Measurements from ENCODE around the gene WDR5. TPM values are rescaled to one million over a fixed set of nuclear protein-coding genes. Genes with fewer than 3 reads are reported as not detected.

Gene WDR5
- total and polyA plus RNA-seq, 9 donors = 8.7 to 33.5 (median 28.4) TPM

- intact Hi-C loops (cut with DNase I) = no loop called here
- no peak overlapping the region for H3K27ac ChIP-seq
- 70 to 73% (median 72%) methylated on average over 13 of the region's 13 CpGs for WGBS, 3 donors
- H3K27me3 ChIP-seq = no peaks in the 10 kb centered on the region
- H3K9me3 ChIP-seq = no peaks in the 10 kb centered on the region
- H3K36me3 ChIP-seq = no peaks in the 10 kb centered on the region
- no peak overlapping the region for H3K4me3 ChIP-seq
- no peak for DNase-seq
- H3K4me1 ChIP-seq (ENCODE audit: insufficient read depth) = peaks cover 4% of the 10 kb centered on the region
- TF ChIP-seq EP300 (IDR thresholded peaks at IDR 0.05) = no peak
- no peak for TF ChIP-seq POLR2A (IDR thresholded peaks at IDR 0.05)
- no peak for TF ChIP-seq CTCF (IDR thresholded peaks at IDR 0.05)
These were observed 8.8 kb upstream of the WDR5 start for GRCh38 chr9:134127065-134127580.

GRCh38 chr9:134127616-134128015 is 8.3 kb upstream of the WDR5 start:
- Histone ChIP-seq H3K27me3 (no peaks in the 10 kb centered on the region), H3K27ac (no peak overlapping the region), H3K4me3 (no peak overlapping the region), H3K4me1 (ENCODE audit: insufficient read depth) (peaks cover 4% of the 10 kb centered on the region), H3K36me3 (no peaks in the 10 kb centered on the region), H3K9me3 (no peaks in the 10 kb centered on the region)
- intact Hi-C loops (cut with DNase I) = no loop called here
- DNase-seq = no peak
- TF ChIP-seq EP300 (IDR thresholded peaks at IDR 0.05) (no peak), CTCF (IDR thresholded peaks at IDR 0.05) (no peak), POLR2A (IDR thresholded peaks at IDR 0.05) (no peak)
- WGBS, 3 donors = 84 to 88% (median 88%) methylated on average over 12 of the region's 12 CpGs

GRCh38 chr9:134128727-134129679 is 6.9 kb upstream of the WDR5 start:
- Histone ChIP-seq H3K4me3 (no peak overlapping the region), H3K27me3 (no peaks in the 10 kb centered on the region), H3K4me1 (ENCODE audit: insufficient read depth) (peaks cover 4% of the 10 kb centered on the region), H3K9me3 (no peaks in the 10 kb centered on the region), H3K36me3 (no peaks in the 10 kb centered on the region), H3K27ac (no peak overlapping the region)
- intact Hi-C loops (cut with DNase I) = no loop called here
- TF ChIP-seq POLR2A (IDR thresholded peaks at IDR 0.05) = no peak
- no peak for TF ChIP-seq EP300 (IDR thresholded peaks at IDR 0.05)
- TF ChIP-seq CTCF (IDR thresholded peaks at IDR 0.05) = no peak
- 84 to 87% (median 85%) methylated on average over 38 of the region's 38 CpGs for WGBS, 3 donors
- no peak for DNase-seq

- H3K9me3 ChIP-seq = no peaks in the 10 kb centered on the region
- 18 to 26% (median 23%) methylated on average over 23 of the region's 23 CpGs for WGBS, 3 donors
- peak overlapping the region in 1 of 2 donors; percentile 14 for H3K27ac ChIP-seq
- no peak for TF ChIP-seq POLR2A (IDR thresholded peaks at IDR 0.05)
- no peak for TF ChIP-seq CTCF (IDR thresholded peaks at IDR 0.05)
- TF ChIP-seq EP300 (IDR thresholded peaks at IDR 0.05) = no peak
- H3K36me3 ChIP-seq = no peaks in the 10 kb centered on the region
- no peaks in the 10 kb centered on the region for H3K27me3 ChIP-seq
- intact Hi-C loops (cut with DNase I) = loop anchor here in 1 of 4 donors (10.0 kb wide), 1 partner anchor 106 kb away; the partner anchor contains the start of gene BRD3OS
- peak; percentile 67 to 82 (median 73) for DNase-seq
- H3K4me3 ChIP-seq = no peak overlapping the region
- H3K4me1 ChIP-seq (ENCODE audit: insufficient read depth) = peaks cover 8% of the 10 kb centered on the region
These were observed 5.1 kb upstream of the WDR5 start for GRCh38 chr9:134130503-134131375.

Data from ovary (tissue), 9 donors.